ENCODE data around the gene XG.

- TF ChIP-seq, protein P1, sequence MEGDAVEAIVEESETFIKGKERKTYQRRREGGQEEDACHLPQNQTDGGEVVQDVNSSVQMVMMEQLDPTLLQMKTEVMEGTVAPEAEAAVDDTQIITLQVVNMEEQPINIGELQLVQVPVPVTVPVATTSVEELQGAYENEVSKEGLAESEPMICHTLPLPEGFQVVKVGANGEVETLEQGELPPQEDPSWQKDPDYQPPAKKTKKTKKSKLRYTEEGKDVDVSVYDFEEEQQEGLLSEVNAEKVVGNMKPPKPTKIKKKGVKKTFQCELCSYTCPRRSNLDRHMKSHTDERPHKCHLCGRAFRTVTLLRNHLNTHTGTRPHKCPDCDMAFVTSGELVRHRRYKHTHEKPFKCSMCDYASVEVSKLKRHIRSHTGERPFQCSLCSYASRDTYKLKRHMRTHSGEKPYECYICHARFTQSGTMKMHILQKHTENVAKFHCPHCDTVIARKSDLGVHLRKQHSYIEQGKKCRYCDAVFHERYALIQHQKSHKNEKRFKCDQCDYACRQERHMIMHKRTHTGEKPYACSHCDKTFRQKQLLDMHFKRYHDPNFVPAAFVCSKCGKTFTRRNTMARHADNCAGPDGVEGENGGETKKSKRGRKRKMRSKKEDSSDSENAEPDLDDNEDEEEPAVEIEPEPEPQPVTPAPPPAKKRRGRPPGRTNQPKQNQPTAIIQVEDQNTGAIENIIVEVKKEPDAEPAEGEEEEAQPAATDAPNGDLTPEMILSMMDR (conservative IDR thresholded peaks at IDR 0.05) = no peak
- TF ChIP-seq EZH2 (IDR thresholded peaks at IDR 0.05; ENCODE audit: low read depth) = no peak
Measured at GRCh38 chrX:2723286-2723879, 28.5 kb upstream of the XG start.

Data from PC-9 (cell line).